AG09309 (cell line): ENCODE results near the gene MEX3A.
"Not testable (repeated sequence)": the region's sequence is repeated elsewhere in the genome, so short reads cannot be mapped to it uniquely, and the experiment has no call there.

Source experiments
- DNase-seq: peaks from one replicate; pipeline ENCODE4 v3.0.0-alpha.2; 2010; ENCODE audit warnings: low read depth
- H3K4me3 ChIP-seq: 2 replicates; pipeline ENCODE4 v1.5.1; 2011; ENCODE audit warnings: mild to moderate bottlenecking, low read depth, low read length, moderate library complexity; ENCODE audit not compliant: control insufficient read depth
- TF ChIP-seq, protein P1 (sequence below): IDR thresholded peaks from 2 replicates; pipeline ENCODE4 v1.5.1; 2011; ENCODE audit warnings: mild to moderate bottlenecking, low read depth, low read length, inconsistent platforms; ENCODE audit not compliant: insufficient read depth, control insufficient read depth; ENCODE audit errors: missing control alignments

The MEX3A gene

DNA sequence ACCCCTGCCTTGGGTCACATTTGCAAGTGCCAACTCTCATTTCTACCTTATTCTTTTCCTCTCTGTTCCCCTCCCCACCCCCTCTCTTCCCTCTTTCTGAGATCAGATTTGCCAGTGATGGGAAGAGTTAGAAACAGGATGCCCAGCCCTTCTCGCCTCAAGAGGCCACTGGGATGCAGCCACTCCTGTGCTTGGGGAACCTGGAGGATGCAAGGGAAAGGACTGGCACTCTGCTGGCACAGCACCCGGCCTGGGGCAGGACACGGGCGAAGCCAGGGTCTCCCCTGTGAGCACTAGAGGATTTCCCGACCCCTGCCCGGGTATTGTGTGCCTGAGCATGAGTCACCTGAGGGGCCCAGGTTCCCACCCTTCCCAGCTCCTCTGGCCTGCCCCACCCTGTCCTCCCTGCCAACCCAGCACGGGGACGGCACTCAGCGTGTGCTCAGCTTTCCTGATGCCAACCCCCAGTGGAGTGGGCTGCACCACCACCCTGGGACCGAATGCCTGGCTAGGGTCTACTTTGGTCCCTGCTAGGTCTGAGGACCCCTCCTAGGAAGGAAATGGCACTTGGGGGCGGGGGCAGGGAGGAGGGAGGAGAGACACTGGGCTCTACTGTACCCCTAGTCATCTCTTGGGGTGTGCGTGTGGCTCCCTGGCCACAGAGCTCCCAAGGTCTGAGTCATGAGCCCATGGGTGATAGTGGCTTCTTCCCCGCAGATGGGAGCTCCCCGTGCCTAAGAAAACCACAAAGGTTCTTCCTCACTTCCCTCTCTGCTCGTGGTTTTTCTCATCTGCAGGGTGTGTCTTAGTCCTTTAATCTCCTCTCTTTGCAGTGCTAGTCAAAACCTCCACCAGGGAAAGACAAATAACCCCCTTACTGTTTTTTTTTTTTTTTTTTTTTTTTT, 44.6 kb upstream of the MEX3A start:
- H3K4me3 ChIP-seq = peak overlapping the region; percentile 31
- TF ChIP-seq, protein P1, sequence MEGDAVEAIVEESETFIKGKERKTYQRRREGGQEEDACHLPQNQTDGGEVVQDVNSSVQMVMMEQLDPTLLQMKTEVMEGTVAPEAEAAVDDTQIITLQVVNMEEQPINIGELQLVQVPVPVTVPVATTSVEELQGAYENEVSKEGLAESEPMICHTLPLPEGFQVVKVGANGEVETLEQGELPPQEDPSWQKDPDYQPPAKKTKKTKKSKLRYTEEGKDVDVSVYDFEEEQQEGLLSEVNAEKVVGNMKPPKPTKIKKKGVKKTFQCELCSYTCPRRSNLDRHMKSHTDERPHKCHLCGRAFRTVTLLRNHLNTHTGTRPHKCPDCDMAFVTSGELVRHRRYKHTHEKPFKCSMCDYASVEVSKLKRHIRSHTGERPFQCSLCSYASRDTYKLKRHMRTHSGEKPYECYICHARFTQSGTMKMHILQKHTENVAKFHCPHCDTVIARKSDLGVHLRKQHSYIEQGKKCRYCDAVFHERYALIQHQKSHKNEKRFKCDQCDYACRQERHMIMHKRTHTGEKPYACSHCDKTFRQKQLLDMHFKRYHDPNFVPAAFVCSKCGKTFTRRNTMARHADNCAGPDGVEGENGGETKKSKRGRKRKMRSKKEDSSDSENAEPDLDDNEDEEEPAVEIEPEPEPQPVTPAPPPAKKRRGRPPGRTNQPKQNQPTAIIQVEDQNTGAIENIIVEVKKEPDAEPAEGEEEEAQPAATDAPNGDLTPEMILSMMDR = no peak
- DNase-seq = peak; percentile 94

DNA sequence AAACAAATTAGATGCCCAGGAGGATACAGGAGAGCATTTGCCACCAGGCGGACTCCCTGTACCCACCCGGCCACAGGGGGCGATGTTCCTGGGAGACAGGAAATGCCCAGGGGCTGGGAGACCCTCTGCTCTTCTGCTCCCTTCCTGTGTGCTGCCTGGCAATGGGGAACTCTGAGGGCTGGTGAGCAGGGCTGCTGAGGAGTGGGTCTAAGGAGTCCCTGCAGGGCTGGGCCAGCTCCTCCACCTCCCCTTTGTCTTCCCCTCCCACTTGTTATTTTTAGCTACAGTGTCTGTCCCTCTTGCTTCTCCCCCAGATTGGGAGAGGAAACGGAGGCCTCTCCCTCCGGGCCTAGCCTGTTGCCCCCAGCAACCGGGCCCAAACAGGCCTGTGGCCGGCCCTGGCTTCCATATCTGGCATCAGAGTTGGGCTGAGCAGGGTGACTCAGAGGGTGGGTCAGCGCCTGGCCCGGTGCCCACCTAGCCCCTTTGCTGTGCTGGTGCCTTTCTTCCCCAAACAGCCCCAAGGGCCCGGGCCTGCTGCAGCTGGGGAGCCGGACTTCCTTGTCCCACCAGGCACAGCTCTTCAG, 43.9 kb upstream of the MEX3A start:
- TF ChIP-seq, protein P1 = peak; percentile 75
- H3K4me3 ChIP-seq = peak overlapping the region; percentile 31
- peak; percentile 88 for DNase-seq

DNA sequence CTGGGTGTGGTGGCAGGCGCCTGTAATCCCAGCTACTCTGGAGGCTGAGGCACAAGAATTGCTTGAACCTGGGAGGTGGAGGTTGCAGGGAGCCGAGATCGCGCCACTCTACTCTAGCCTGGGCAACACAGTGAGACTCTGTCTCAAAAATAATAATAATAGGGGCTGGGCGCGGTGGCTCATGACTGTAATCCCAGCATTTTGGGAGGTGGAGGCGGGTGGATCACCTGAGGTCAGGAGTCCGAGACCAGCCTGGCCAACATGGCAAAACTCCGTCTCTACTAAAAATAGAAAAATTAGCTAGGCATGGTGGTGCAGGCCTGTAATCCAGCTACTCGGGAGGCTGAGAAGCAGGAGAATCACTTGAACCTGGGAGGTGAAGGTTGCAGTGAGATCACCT, 43.3 kb upstream of the MEX3A start:
- not testable (repeated sequence) for H3K4me3 ChIP-seq

DNA sequence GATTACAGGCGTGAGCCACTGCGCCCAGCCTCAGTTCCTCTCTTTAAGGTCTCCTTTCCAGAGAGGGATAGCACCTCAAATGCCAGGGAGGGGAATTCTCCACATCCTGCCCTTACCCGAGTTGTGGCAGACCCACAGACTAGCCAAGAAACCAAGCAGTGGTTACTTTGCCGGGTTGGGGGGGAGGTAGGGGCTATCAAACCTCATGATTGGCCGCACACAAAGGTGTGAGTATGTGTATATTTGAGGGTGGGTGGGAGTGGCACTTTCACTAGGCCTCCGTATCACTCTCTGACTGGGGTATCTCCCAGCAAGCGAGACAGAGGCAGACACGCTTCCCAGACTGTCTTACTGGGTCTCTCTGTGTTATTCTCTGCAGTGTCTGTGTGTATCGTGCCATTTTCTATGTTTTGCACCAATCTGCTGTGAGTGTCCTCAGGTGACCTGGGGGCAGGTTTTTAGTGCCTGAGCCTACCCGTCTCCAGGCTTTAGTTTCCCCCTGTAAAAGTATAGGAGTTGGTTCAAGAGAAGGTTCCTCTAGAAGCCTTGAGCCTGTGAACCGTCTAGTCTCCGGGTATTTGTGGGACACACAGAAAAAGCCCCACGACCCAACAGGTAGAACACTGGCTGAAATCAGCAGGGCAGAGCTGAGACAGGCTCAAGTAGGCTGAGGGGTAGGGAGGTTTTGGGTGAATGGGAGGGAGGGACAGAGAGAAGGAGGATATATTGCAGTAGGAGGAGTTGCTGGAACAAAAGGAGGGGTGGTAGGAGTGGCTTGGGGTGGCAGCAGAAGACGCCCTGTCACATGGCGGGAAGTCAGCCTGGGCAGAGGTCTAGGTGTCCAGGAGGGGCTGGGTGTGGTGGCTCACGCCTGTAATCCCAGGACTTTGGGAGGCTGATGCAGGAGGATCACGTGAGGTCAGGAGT, 42.6 kb upstream of the MEX3A start:
- peak overlapping the region; percentile 8 for H3K4me3 ChIP-seq
- TF ChIP-seq, protein P1 = no peak
- no peak for DNase-seq

More for the DNA sequence above, 43.3 kb upstream of the MEX3A start:
- DNase-seq = not testable (repeated sequence)

DNA sequence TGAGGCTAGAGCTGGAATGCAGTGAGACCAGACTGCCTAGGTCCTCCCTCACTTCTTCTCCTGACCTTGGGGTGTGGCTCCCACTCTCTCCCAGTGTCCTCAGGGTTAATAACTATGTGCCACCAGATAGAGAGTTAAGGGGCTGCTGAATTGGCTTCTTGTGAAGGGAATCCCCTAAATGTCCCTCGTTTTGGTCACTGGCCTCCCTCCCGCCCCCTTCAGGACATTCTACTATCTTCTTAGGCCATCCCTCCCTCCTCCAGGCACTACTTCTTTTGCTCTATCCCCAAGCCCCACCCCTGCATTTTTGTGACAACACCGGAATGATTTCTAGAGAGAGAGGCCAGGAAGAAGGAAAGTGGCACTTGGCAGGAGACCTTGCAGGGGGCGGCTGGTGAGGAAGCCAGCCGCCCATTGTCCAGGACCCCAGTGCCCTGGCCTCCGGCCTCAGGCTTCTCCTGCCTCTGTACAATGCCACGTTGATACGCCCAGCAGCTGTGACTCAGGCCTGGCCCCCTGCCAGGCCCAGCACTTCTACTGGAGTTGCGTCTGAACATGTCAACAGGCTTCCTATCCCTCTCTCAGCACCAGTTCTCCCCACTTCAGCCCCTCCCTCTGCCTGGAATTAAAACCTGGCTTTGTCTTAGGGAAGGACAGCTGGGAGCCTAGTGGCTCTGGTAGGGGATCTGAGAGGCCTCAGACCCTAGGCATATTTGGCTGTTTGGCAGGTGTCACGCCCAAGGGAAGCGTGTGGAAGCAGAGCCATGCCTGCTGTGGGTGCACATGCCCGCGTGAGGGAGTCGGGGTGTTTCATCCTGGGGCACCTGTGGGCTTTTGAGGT, 41.3 kb upstream of the MEX3A start:
- peak overlapping the region; percentile 45 for H3K4me3 ChIP-seq
- TF ChIP-seq, protein P1 = peak; percentile 40
- DNase-seq = peak; percentile 94

DNA sequence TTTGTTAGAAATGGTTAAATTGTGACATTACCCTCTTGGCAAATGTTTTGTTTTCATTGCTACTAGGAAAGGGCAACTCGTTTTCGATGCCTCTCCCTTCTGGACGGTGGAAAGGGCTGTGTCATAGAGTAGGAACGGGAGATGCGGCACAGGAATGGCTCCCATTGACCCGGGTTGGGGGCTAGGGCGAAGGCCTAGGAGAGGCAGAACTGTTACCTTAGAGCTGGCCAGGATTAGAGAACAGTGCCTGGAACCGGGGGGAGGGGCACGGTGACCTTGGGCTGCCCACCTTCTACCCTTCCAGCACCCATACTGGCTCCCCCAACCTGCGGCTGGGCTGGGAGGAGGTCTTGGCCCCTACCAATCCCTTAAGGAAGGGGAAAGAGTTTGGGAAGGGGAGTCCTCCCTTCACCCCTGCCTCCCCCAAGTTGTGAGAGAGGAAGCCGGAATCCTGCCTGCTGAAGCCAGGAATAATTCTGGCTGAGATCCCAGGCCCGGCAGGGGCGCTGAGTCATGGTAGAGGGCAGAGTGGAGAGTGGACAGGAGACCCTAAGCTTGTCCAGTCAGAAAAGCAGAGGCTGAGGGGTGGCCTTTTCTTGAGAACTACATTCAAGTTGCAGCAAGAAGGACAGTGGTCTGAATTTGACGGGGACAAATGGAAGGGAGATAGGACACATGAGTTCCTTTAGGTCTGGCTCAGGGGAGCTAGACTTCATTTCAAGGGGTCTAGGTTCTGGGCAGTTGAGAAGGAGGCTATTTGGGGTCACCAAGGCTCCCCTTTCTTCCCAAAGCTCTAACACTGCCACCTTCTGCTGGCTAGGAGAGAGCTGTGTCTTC, 40.5 kb upstream of the MEX3A start:
- TF ChIP-seq, protein P1 = no peak
- DNase-seq = no peak
- H3K4me3 ChIP-seq = peak overlapping the region; percentile 45
